Right lobe of liver (tissue), 4 donors: ENCODE data around the gene NBAS.

ENCODE experiments used
- CTCF ChIP-seq, 4 donors: fragments of 200-600 bp in 3 of 4; fragments of 450-650 bp in 1 of 4; IDR thresholded peaks; one replicate each; pipeline versions ENCODE4 v1.5.1 to v1.8.0; 2016 to 2022; ENCODE audit warnings: antibody characterized with exemption in 4 of 4, mild to moderate bottlenecking in 2 of 4
- POLR2A ChIP-seq: fragments of 450-650 bp; IDR thresholded peaks from one replicate; pipeline ENCODE4 v1.6.1; 2017; ENCODE audit warnings: antibody characterized with exemption, mild to moderate bottlenecking
- donor health status: DM: no; HTN: no; CAD: no.
- donor health status: DM: no; HTN: no; CAD: no.
- donor health status: DM: no; HTN: yes; CAD: no.

- TF ChIP-seq CTCF (IDR thresholded peaks at IDR 0.05): no peak
- no peak for TF ChIP-seq POLR2A
These were observed 419.0 kb downstream of the NBAS start for GRCh38 chr2:15142069-15142689.
